GM12873 (cell line): Measurements from ENCODE around the gene CMAS.

ENCODE experiments used
- CTCF ChIP-seq: IDR thresholded peaks from 2 replicates; pipeline ENCODE4 v1.5.1; 2012; ENCODE audit warnings: low read depth, mild to moderate bottlenecking, moderate library complexity, low read length, control low read depth; ENCODE audit not compliant: insufficient read depth; ENCODE audit errors: missing control alignments

The CMAS gene

GRCh38 chr12:22046090-22046967, at the start of gene CMAS:
CMAS (plus strand) TSS chr12:22046218; CDS start chr12:22046304, 86 bp downstream.
- no peak for TF ChIP-seq CTCF

GRCh38 chr12:21998295-21998694, 47.7 kb upstream of the CMAS start:
- TF ChIP-seq CTCF = no peak

GRCh38 chr12:21998782-21999181, 47.2 kb upstream of the CMAS start:
- TF ChIP-seq CTCF = no peak

- TF ChIP-seq CTCF = no peak
Observed at GRCh38 chr12:22002430-22002829, 43.6 kb upstream of the CMAS start.

GRCh38 chr12:22008196-22008595, 37.8 kb upstream of the CMAS start:
- no peak for TF ChIP-seq CTCF

GRCh38 chr12:22014041-22014782, 31.8 kb upstream of the CMAS start:
- TF ChIP-seq CTCF = no peak

- TF ChIP-seq CTCF = no peak
Observed at GRCh38 chr12:22014783-22015144, 31.3 kb upstream of the CMAS start.
